Skin of body (tissue), 2 donors: ENCODE results near the gene TBC1D2. TPM values are rescaled to one million over a fixed set of nuclear protein-coding genes. Genes with fewer than 3 reads are reported as not detected.
"Not testable (repeated sequence)": the region's sequence is repeated elsewhere in the genome, so short reads cannot be mapped to it uniquely, and the experiment has no call there.

Experiments
- DNase-seq: peaks from one replicate; lab custom pipeline; 2025; lab: John Stamatoyannopoulos, UW
- total RNA-seq: library from RNA; depleted of rRNA; stranded (reverse); fragments of >200 nt; gene quantifications from one replicate; pipeline ENCODE4 v1.2.3, GENCODE V29; 2014

TBC1D2 gene
- total RNA-seq, 1 donor from 2014 or later = 3.2 TPM

GRCh38 chr9:98191671-98192502 is 63.6 kb downstream of the TBC1D2 start:
- no peak for DNase-seq

- no peak for DNase-seq
Observed at GRCh38 chr9:98191181-98191608, 64.3 kb downstream of the TBC1D2 start.

- DNase-seq = no peak
Observed at GRCh38 chr9:98190757-98191105, 64.7 kb downstream of the TBC1D2 start.

GRCh38 chr9:98189412-98189811 is 66.0 kb downstream of the TBC1D2 start:
- no peak for DNase-seq

GRCh38 chr9:98187926-98188325 is 67.5 kb downstream of the TBC1D2 start:
- no peak for DNase-seq

GRCh38 chr9:98186236-98186635 is 69.2 kb downstream of the TBC1D2 start:
- DNase-seq = no peak

- DNase-seq = no peak
Observed at GRCh38 chr9:98185611-98186171, 69.8 kb downstream of the TBC1D2 start.

- no peak for DNase-seq
Observed at GRCh38 chr9:98185021-98185567, 70.4 kb downstream of the TBC1D2 start.

- no peak for DNase-seq
Observed at GRCh38 chr9:98184326-98184725, 71.1 kb downstream of the TBC1D2 start.

GRCh38 chr9:98182889-98183599 is 72.4 kb downstream of the TBC1D2 start:
- DNase-seq = no peak

GRCh38 chr9:98182069-98182820 is 73.2 kb downstream of the TBC1D2 start:
- no peak for DNase-seq

- DNase-seq = no peak
Observed at GRCh38 chr9:98181746-98182068, 73.7 kb downstream of the TBC1D2 start.

GRCh38 chr9:98180996-98181395 is 74.5 kb downstream of the TBC1D2 start:
- DNase-seq = no peak

- no peak for DNase-seq
Observed at GRCh38 chr9:98178874-98179850, 76.3 kb downstream of the TBC1D2 start.

- DNase-seq = no peak
Observed at GRCh38 chr9:98176391-98177259, 78.8 kb downstream of the TBC1D2 start.

GRCh38 chr9:98175762-98176161 is 79.7 kb downstream of the TBC1D2 start:
- DNase-seq = no peak

GRCh38 chr9:98175028-98175569 is 80.3 kb downstream of the TBC1D2 start:
- no peak for DNase-seq

GRCh38 chr9:98174502-98174918 is 80.9 kb downstream of the TBC1D2 start:
- not testable (repeated sequence) for DNase-seq

- no peak for DNase-seq
Observed at GRCh38 chr9:98173181-98173580, 82.3 kb downstream of the TBC1D2 start.
